Subcutaneous abdominal adipose tissue (tissue), 5 donors: Measurements from ENCODE around the gene EIF4G3.
"Not testable (repeated sequence)": the region's sequence is repeated elsewhere in the genome, so short reads cannot be mapped to it uniquely, and the experiment has no call there.

Experiments
- H3K27ac ChIP-seq: one replicate; pipeline ENCODE4 v1.7.0; 2013; ENCODE audit warnings: low read depth, mild to moderate bottlenecking, inconsistent platforms, low read length, moderate library complexity
- H3K27me3 ChIP-seq, 5 donors: one replicate each; pipeline ENCODE4 v1.7.0; 2013; ENCODE audit warnings: low read length in 5 of 5, inconsistent platforms in 1 of 5; ENCODE audit not compliant: control insufficient read depth in 5 of 5, insufficient read depth in 4 of 5
- H3K36me3 ChIP-seq, 5 donors: one replicate each; pipeline ENCODE4 v1.7.0; 2013; ENCODE audit warnings: low read length in 5 of 5; ENCODE audit not compliant: control insufficient read depth in 5 of 5, insufficient read depth in 5 of 5
- H3K4me1 ChIP-seq, 5 donors: one replicate each; pipeline ENCODE4 v1.7.0; 2013; ENCODE audit warnings: low read length in 5 of 5, mild to moderate bottlenecking in 3 of 5, moderate library complexity in 1 of 5; ENCODE audit not compliant: control insufficient read depth in 5 of 5, insufficient read depth in 5 of 5
- H3K4me3 ChIP-seq, 5 donors: one replicate each; pipeline ENCODE4 v1.7.0; 2013; ENCODE audit warnings: low read length in 5 of 5, low read depth in 1 of 5
- H3K9ac ChIP-seq, 5 donors: one replicate each; pipeline ENCODE4 v1.7.0; 2013; ENCODE audit warnings: low read length in 5 of 5, mild to moderate bottlenecking in 4 of 5, moderate library complexity in 3 of 5
- H3K9me3 ChIP-seq, 5 donors: one replicate each; pipeline ENCODE4 v1.7.0; 2013; ENCODE audit warnings: low read length in 5 of 5; ENCODE audit not compliant: control insufficient read depth in 5 of 5
- donor health status: healthy.
- donor health status: healthy.
- donor health status: healthy.
- donor health status: healthy.
- donor health status: healthy.

Gene EIF4G3

GRCh38 chr1:20814534-20814871 is 362.2 kb downstream of the EIF4G3 start:
- H3K27me3 ChIP-seq, result no peaks in the 10 kb centered on the region
- no peaks in the 10 kb centered on the region for H3K4me1 ChIP-seq
- no peaks in the 10 kb centered on the region for H3K9me3 ChIP-seq
- H3K36me3 ChIP-seq, result peaks cover 4 to 25% (median 12%) of the 10 kb centered on the region in 5 donors
- H3K4me3 ChIP-seq, result no peak overlapping the region
- H3K27ac ChIP-seq, result no peak overlapping the region
- H3K9ac ChIP-seq, result no peak overlapping the region

GRCh38 chr1:20811916-20812315 is 364.8 kb downstream of the EIF4G3 start:
- Histone ChIP-seq H3K27ac (no peak overlapping the region), H3K27me3 (no peaks in the 10 kb centered on the region), H3K4me3 (no peak overlapping the region), H3K36me3 (peaks cover 5 to 20% (median 10%) of the 10 kb centered on the region in 5 donors), H3K9me3 (no peaks in the 10 kb centered on the region), H3K4me1 (no peaks in the 10 kb centered on the region), H3K9ac (no peak overlapping the region)

- Histone ChIP-seq H3K27ac (no peak overlapping the region), H3K4me1 (peaks cover 0 to 3% (median 1%) of the 10 kb centered on the region in 5 donors), H3K9ac (no peak overlapping the region), H3K27me3 (no peaks in the 10 kb centered on the region), H3K4me3 (no peak overlapping the region), H3K9me3 (no peaks in the 10 kb centered on the region), H3K36me3 (no peaks in the 10 kb centered on the region)
Measured at GRCh38 chr1:20793236-20793635, 383.5 kb downstream of the EIF4G3 start.

- Histone ChIP-seq H3K27ac (no peak overlapping the region), H3K4me3 (no peak overlapping the region), H3K4me1 (peaks cover 0 to 10% (median 9%) of the 10 kb centered on the region in 5 donors), H3K9ac (peak overlapping the region in 1 of 5 donors; percentile 16), H3K9me3 (no peaks in the 10 kb centered on the region), H3K36me3 (no peaks in the 10 kb centered on the region), H3K27me3 (no peaks in the 10 kb centered on the region)
Measured at GRCh38 chr1:20792196-20792595, 384.5 kb downstream of the EIF4G3 start.

GRCh38 chr1:20790785-20791184 is 385.9 kb downstream of the EIF4G3 start:
- Histone ChIP-seq H3K4me3 (no peak overlapping the region), H3K9me3 (no peaks in the 10 kb centered on the region), H3K27ac (no peak overlapping the region), H3K27me3 (no peaks in the 10 kb centered on the region), H3K9ac (no peak overlapping the region), H3K4me1 (peaks cover 0 to 13% (median 13%) of the 10 kb centered on the region in 5 donors), H3K36me3 (no peaks in the 10 kb centered on the region)

- H3K9me3 ChIP-seq, H3K27me3 ChIP-seq, H3K36me3 ChIP-seq, H3K9ac ChIP-seq, H3K27ac ChIP-seq, H3K4me3 ChIP-seq: not testable (repeated sequence)
- H3K4me1 ChIP-seq, result peaks cover 0 to 25% (median 25%) of the 10 kb centered on the region in 5 donors
Measured at GRCh38 chr1:20789598-20789997, 387.1 kb downstream of the EIF4G3 start.

- H3K27me3 ChIP-seq, result no peaks in the 10 kb centered on the region
- peak overlapping the region; percentile 56 to 98 (median 92) for H3K9ac ChIP-seq
Measured at GRCh38 chr1:20787840-20788795, 388.6 kb downstream of the EIF4G3 start.

GRCh38 chr1:20787029-20787839 is 389.5 kb downstream of the EIF4G3 start, which contains the start of gene HP1BP3:
HP1BP3 (minus strand) TSS chr1:20787307; CDS start chr1:20780440, 6,867 bp downstream.
- no peaks in the 10 kb centered on the region for H3K9me3 ChIP-seq
- H3K27ac ChIP-seq, result peak within 1 kb of the TSS; percentile 94
- peaks cover 0 to 33% (median 33%) of the 10 kb centered on the region in 5 donors for H3K4me1 ChIP-seq
- peak within 1 kb of the TSS; percentile 89 to 98 (median 96) for H3K9ac ChIP-seq
- no peaks in the 10 kb centered on the region for H3K36me3 ChIP-seq
- no peaks in the 10 kb centered on the region for H3K27me3 ChIP-seq
- H3K4me3 ChIP-seq, result peak within 1 kb of the TSS; percentile 95 to 97 (median 96)

More at GRCh38 chr1:20787840-20788795, 388.6 kb downstream of the EIF4G3 start:
- Histone ChIP-seq H3K36me3 (no peaks in the 10 kb centered on the region), H3K9me3 (no peaks in the 10 kb centered on the region), H3K27ac (peak overlapping the region; percentile 88), H3K4me3 (peak overlapping the region; percentile 79 to 97 (median 95)), H3K4me1 (peaks cover 0 to 33% (median 29%) of the 10 kb centered on the region in 5 donors)

- H3K9me3 ChIP-seq, result no peaks in the 10 kb centered on the region
- H3K27me3 ChIP-seq, result no peaks in the 10 kb centered on the region
- H3K9ac ChIP-seq, result peak overlapping the region; percentile 89 to 98 (median 93)
- peaks cover 0 to 33% (median 31%) of the 10 kb centered on the region in 5 donors for H3K4me1 ChIP-seq
- peak overlapping the region; percentile 95 to 97 (median 96) for H3K4me3 ChIP-seq
- H3K27ac ChIP-seq, result peak overlapping the region; percentile 94
- H3K36me3 ChIP-seq, result no peaks in the 10 kb centered on the region
Measured at GRCh38 chr1:20786253-20787028, 390.3 kb downstream of the EIF4G3 start.
